NCI-H2196 treated with DMSO at 0.1 percent for 48 hours (cell line): ENCODE results near the gene ALDH7A1.
"Not testable (repeated sequence)": the region's sequence is repeated elsewhere in the genome, so short reads cannot be mapped to it uniquely, and the experiment has no call there.

Experiments
- DNase-seq: peaks from one replicate; lab custom pipeline; 2025; ENCODE audit not compliant: unreplicated experiment; lab: John Stamatoyannopoulos, UW

ALDH7A1 gene

DNA sequence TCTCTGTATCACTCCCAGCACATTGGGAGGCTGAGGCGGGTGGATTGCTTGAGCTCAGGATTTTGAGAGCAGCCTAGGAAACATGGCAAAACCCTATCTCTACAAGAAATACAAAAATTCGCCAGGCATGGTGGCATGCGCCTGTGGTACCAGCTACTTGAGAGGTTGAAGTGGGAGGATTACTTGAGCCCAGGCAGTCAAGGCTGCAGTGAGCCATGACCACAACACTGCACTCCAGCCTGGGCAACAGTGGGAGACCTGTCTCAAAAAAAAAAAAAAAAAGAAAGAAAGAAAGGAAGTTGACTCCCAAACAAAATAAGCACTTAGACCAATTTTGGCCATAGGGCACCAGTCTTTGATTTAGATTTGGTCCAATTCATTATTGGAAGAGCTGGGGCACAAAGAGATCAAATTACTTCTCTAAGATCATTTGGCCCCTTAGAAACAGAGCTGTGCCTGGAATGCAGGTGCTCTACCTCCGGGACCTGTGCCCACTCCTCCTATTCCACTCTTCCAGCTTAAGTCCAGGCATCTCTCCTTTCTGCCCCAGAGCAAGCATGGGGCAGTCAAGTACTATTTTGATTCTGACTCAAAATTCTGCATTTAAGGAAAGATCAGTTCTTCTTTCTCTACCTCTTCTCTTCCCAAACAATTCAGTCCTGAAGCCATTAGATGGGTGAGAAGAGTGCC lies 59.0 kb downstream of the ALDH7A1 start:
- no peak for DNase-seq

DNA sequence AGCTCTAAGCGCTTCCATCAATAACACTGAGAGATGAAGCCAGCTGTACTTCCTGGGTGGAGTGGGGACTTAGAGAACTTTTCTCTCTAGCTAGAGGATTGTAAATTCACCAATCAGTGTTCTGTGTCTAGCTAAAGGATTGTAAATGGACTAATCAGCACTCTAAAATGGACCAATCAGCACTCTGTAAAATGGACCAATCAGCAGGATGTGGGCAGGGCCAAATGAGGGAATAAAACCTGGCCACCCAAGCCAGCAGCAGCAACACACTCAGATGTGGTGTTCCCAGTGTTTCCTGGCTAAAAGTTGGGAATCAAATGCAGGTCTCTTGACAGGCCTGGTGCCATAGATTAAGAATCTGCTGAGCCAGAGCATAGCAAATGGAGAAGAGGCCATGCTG lies 60.5 kb downstream of the ALDH7A1 start:
- DNase-seq, result no peak

DNA sequence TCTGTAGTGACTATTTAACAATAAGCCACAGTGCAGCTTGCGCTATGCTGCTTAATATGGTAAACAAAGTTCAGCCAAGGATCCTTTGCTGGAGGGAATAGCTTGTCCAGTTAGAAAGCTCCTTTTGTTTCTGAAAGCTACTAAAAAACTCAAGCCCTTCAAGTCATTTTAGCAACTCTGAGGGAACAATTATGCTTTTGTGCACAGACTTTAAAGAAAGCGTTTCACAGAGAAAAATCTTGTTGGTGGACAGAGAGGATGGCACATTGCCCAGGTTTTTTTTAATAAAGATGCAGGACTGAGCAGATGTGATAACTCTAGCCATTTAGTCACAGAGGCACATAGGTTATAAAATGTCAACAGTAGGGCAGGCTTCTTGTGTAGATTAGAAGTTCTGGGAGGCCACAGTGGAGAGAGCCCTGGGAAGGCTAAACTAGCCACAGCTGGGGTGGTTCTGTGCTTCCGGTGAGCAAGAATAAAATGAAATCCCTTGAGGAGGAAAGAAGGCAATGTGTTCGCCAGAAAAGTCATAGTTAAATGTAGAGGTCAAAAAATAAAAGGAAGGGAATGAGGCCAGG lies 63.4 kb downstream of the ALDH7A1 start:
- no peak for DNase-seq

DNA sequence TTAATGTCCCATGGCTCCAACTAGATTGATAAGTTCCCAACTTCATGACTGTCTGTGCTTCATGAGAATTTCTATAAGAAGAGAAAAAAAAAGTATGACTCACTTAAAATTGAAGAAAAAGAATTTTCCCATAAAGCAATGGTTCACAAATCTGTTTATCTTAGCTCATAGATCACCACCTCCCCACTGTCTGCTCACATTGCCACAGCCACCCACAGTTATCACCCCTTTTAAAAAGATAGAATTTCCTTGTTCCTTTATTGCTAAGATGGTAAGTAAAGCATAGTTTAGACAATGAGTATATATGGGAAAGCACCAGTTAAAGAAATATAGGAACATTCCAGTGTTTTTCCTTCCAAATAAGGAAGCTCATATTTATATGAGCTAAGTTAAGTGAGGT lies 67.1 kb downstream of the ALDH7A1 start:
- no peak for DNase-seq

DNA sequence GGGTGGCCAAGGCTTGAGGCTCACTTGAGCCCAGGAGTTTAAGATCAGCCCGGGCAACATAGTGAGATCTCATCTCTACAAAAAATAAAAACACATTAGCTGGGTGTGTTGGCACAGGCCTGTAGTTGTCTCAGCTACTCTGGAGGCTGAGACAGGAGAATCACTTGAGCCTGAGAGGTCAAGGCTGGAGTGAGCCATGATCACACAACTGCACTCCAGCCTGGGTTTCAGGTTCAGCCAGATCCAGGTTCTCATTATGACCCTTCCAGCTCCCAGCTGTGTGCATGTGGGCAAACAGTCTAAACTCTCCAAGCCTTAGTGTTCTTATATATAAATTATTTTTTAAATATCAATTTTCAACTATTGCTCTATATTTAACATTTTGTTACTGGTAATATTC lies 67.9 kb downstream of the ALDH7A1 start:
- no peak for DNase-seq

DNA sequence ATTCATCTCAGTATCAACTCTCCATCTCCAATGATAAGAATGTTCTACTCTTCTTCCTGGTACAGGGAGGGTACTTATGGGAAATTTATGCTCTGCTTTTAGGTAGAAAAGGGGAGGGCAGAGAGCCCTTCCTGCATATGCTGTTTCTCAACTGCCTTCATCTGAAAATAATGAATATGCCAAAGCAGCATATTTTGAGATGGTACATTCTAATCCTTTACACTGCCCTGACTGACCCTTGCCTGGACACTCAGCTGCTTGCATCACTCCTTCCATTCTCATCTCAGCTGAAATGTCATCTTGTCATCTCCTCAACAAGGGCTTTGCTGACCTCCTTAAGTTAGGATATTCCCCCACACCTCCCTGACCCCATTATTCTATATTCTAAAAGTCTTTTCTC lies 68.5 kb downstream of the ALDH7A1 start:
- no peak for DNase-seq

DNA sequence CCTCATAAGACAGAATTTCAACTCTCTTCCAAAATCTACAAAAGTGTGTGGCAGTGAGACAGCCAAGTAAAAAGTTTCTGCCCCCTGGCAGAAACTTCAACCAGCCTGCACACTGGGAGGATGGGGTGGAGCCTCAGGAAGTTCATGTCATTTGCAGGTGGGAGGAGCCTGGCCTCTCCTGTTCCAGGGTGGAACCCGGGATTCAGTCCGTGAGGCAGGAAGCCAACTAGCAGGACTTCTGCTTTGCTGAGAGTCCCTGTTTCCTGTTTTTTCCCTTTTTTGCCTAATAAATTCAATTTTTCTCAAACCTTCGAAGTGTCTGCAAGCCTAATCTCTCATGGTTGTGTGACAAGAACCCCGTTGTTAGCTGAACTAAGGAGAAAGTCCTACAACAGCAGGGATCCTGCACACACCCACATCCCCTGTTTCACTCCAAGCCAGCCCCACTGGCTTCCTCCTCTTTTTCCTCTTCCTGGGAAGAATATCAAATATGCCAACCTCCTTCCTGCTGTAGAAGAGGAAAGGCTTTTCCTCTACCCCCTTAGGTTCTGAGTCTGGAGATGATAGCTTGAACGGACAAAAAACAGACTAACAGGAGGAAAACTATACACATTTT lies 69.3 kb downstream of the ALDH7A1 start:
- no peak for DNase-seq

DNA sequence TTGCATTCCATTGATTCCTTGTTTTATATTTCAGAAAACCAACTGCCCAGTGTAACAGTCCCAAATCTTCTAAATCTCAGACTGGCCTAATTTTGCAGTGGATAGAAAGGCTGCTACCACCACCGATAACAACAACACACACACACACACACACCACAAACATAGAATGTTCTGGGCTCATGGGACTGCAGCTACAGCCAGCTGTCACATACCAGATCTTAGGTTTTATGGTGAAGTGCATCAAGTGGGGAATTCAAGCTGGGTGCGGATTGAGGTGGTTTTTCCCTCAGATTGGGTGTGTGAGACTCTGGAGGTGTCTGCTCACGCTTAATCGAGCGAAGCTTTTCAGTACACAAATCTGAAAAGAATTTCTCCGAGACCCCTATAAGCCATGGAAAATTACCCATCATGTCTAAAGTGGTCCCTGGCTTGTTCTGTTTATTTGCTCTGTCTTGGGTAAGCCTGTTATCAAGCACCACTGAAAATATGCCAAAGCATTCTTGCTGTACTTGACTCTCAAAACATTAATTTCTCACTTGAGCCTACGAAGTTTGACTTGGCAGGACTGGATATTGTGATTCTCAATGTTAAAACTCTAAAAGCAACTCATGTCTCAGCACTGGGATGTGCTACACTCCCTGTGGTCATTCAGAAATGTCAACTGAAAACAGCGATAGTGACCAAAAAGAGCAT lies 71.1 kb downstream of the ALDH7A1 start:
- DNase-seq, result no peak

DNA sequence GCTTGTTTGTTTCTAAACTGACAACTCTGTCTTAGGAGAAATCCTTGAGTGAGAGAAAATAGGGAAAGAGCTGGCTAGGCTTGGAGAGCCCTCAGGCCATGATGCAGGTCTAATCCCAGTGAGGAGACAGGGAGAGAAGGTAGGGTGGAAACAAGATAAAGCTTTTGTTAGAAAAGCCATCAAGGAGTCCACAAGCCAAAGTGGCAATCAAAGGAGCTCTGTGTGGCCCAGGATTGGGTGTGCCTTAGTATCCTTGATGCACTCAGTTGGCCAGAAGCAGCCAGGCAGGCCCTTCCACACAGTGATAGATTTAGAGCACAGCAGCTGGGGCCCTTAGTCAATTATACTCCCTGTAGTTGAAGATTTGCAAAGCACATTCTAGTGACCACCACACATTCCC lies 73.9 kb downstream of the ALDH7A1 start:
- DNase-seq, result no peak

DNA sequence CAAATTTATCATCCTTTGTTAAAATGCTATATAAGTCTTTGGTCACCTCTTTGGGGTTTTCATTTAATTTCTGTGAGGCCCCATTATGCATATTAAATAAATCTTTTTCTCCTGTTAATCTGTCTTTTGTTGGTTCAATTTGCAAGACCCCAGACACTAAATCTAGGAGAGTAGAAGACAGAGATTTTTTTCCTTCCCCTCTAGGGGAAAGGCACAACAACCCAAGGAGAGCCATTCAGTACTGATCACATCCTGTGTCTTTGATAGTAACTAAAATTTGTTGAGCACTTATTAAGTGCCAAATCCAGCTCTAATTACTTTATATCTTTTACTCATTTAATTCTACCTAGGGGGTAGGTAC lies 74.4 kb downstream of the ALDH7A1 start:
- no peak for DNase-seq

DNA sequence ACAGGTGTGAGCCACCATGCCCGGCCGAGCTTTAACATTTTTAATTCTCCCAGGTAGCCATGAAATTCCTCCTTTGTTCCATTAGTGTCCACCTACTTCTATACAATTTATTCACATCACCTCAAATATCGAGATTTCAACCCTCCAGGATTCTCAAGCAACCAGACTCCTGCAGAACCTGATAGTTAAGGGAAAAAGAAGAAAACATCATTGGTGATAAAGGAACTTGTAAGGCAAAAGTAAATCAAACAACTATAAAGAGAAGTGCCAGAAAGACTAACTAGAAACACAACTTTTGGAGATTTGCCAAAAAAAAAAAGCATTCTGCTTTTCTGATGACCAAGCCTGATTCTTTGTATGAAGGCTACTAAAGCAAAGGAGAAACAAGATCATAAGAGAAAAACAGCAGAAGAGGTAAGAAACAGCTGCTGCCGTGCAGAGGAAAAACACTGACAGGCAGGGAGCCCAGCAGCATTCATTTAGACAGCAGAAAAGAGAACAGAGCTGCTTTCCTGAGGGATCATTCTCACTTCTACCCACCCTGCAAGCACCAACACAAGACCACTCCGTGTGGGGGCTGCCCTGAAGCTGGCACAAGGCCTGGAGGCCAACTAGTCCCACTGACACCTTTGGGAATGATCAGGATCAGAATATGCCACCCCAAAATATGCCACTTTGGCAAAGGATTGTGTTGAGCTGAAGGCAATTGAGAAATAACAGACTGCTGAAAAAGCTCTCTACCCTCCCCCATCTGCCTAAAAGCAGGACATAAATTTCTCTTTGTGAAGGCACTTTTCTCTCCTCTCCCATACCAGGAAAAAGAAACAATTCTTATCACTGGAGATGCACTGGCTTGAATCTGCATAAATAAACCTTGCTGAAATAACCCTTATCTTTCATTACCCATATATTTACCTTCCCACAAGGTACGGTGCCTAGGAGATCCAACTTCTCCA lies 75.1 kb downstream of the ALDH7A1 start:
- peak; percentile 21 for DNase-seq

DNA sequence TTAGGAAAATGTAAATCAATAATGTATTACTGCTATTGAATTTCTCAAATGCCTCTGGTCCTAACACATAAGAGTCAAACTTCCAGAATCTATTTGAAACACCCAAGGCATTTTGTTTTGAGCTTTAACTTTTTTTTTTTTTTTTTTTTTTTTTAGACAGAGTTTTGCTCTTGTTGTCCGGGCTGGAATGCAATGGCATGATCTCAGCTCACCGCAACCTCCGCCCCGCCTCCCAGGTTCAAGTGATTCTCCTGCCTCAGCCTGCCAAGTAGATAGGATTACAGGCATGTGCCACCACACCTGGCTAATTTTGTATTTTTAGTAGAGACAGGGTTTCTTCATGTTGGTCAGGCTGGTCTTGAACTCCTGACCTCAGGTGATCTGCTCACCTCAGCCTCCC lies 75.8 kb downstream of the ALDH7A1 start:
- DNase-seq, result not testable (repeated sequence)

DNA sequence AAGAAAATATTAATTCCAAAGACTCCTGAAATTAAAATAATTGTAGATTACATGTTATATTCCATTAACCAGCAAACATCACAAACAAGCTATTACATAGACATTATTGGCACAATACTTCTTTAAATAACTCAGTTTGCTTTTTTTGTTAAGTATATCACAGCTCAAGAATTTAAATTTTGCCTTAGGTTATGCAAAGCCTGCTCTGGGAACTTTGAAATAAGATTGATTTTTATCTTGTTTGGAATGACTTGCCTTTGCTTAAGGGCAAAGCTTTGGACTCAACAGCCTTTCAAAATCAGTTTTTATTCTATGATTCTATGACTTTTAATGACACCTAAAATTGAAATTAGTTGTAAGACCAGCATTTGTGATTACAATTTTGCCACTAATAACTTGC lies 78.2 kb downstream of the ALDH7A1 start:
- no peak for DNase-seq

DNA sequence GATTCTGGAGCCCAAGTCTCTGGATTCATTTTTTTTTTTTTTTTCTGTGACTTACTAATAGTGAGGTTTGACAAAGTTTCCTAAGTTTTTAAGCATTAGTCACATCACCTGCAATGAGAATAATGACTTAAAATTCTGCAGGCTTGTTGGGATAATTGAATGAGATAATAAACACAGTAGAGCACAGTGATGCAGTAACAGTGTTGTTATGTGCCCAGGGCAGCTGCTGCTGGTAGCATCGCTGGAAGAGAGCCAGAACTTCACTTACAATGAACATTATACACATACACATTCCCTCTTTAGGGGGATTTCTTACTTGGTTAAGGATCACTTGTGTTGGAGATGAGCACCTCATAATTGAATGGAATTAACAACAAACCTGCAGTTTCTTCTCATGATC lies 78.9 kb downstream of the ALDH7A1 start:
- peak; percentile 25 for DNase-seq

DNA sequence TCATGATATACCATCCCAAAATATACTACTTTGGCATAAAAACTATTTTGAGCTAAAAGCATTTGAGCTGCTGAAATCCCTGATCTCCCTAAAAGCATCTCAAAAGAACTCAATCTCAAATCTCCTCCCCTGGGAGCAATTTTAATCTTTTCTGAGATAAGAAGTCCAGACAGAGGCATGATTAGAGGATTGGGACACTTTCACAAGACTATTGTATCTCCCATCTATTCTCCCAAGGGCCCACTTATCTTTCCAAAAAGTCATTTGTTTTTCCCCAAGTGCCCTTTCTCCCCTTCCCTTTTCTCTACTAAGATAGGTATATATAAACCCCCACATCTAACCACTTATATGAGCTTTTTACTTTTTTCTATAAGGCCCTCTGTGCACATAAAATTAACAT lies 79.7 kb downstream of the ALDH7A1 start:
- DNase-seq, result no peak

DNA sequence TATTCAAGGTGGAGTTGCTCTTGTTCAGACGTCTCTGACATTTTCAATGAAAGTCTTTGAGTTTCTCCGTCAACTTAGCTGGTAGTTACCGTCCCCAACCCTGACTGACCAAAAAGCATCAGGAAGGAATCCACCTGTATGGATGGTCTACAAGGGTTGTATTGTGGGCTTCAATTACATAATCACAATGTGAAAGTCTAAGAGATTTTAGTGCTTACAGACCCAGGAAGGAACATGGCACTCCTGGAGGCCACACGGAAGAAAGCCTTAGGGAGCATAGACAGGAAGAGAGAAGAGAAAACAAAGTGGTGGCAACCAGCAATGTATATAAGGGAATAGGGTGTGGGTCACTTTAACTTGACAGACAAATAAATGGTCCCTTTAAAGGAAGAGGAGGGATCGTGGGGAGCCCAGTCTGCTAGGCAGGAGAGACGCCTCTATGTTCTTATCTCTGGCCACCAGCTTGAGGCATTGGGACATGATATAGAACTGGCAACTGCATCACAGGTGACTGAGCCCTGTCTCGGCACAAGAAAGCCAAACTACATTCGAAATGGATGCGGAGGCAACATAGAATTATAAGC lies 80.4 kb downstream of the ALDH7A1 start:
- no peak for DNase-seq

DNA sequence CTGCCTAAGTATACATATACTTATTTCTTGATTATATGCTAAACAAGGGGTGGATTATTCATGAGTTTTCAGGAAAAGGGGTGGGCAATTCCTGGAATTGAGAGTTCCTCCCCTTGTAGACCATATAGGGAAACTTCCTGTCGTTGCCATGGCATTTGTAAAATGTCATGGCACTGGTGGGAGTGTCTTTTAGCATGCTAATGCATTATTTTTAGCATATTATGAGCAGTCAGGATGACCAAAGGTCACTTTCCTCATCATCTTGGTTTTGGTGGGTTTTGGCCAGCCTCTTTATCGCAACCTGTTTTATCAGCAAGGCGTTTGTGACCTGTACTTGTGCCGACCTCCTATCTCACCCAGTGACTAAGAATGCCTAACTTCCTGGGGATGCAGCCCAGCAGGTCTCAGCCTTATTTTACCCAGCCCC lies 80.9 kb downstream of the ALDH7A1 start:
- no peak for DNase-seq

DNA sequence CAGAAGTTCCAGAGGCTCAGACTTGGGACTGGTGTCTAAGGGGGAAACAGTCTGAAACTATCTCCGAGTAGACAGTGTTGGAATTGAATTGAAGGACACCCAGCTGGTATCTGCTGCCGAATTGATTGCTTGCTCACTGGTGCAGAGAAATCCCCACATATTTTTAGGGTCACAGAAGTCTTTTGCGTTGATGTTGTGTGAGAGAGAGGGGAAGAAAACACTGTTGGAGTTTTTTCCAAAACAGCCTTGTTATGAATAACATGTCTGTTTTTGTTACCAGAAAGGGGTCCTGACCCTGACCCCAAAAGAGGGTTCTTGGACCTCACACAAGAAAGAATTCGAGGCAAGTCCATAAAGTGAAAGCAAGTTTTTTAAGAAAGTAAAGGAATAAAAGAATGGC lies 81.3 kb downstream of the ALDH7A1 start:
- no peak for DNase-seq

DNA sequence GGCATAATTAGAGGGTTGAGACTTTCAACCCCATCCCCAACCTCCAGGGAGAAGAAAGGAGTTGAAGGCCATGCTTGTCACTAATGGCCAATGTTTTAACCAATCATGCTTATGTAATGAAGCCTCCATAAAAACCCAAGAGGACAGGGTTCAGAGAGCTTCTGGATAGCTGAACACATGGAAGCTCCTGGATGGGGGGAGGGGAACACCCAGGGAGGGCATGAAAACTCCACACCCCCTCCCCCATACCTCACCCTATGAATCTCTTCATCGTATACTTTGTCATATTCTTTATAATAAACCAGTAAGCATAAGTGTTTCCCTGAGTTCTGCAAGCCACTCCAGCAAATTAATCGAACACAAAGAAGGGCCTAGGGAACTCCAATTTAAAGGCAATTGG lies 81.7 kb downstream of the ALDH7A1 start:
- no peak for DNase-seq

DNA sequence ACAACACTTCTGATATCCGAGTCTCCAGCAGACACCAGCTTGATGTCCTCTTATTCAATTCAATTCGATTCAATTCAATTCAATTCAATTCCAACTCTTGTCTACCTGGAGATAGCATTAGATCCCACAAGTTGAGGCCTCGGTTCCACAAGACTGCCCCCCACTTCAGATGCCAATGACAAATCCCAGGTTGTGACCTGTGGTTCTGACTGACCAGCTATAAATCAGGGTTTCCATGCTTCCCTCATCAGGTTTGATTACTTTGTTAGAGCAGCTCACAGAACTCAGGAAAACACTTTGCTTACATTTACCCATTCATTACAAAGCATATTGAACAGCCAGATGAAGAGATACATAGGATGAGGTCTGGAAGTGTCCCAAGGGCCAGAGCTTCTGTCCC lies 82.6 kb downstream of the ALDH7A1 start:
- no peak for DNase-seq

DNA sequence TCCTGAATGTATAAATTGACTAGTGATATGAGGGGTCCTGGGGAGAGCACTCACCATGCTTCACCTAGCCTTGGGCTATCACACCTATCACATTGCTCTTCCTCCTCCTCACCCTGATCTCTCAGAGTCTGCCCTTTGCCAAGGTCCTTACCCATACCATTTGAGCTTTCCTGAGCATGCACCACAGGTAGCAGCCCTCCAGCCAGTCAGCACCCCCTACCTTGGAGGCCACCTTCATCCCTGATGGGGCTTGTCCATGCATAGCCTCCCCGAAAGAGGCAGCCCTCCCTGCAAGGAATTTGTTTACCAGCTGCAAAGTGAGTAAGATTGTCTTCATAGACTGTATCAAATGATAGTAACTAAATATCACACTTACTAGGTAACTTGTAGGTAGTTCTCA lies 83.1 kb downstream of the ALDH7A1 start:
- DNase-seq, result no peak
